Kidney epithelial cell (primary cell): ENCODE results near the gene TFAP2B. TPM values are rescaled to one million over a fixed set of nuclear protein-coding genes. Genes with fewer than 3 reads are reported as not detected.

Source experiments
- DNase-seq: peaks from one replicate; pipeline ENCODE4 v3.0.0-alpha.2; 2010; ENCODE audit warnings: low read depth
- H3K27me3 ChIP-seq: 2 replicates; pipeline ENCODE4 v1.6.0; 2011; ENCODE audit warnings: low read length; ENCODE audit not compliant: control insufficient read depth, insufficient read depth
- H3K36me3 ChIP-seq: 2 replicates; pipeline ENCODE4 v1.5.1; 2011; ENCODE audit warnings: low read length; ENCODE audit not compliant: control insufficient read depth, insufficient read depth
- H3K4me3 ChIP-seq: 2 replicates; pipeline ENCODE4 v1.5.1; 2011; ENCODE audit warnings: low read depth, mild to moderate bottlenecking, control low read depth, low read length
- total RNA-seq: library from RNA; depleted of rRNA; stranded (reverse); fragments of >200 nt; gene quantifications from 2 replicates; pipeline ENCODE4 v1.2.3, GENCODE V29; 2015
- TF ChIP-seq, protein P1 (sequence below): IDR thresholded peaks from 2 replicates; pipeline ENCODE4 v1.5.1; 2011; ENCODE audit warnings: mild to moderate bottlenecking, moderate library complexity, low read length, control low read depth, inconsistent platforms; ENCODE audit not compliant: insufficient read depth, poor library complexity, severe bottlenecking

The TFAP2B gene
- total RNA-seq, 1 donor from 2014 or later = 0.42 TPM

DNA sequence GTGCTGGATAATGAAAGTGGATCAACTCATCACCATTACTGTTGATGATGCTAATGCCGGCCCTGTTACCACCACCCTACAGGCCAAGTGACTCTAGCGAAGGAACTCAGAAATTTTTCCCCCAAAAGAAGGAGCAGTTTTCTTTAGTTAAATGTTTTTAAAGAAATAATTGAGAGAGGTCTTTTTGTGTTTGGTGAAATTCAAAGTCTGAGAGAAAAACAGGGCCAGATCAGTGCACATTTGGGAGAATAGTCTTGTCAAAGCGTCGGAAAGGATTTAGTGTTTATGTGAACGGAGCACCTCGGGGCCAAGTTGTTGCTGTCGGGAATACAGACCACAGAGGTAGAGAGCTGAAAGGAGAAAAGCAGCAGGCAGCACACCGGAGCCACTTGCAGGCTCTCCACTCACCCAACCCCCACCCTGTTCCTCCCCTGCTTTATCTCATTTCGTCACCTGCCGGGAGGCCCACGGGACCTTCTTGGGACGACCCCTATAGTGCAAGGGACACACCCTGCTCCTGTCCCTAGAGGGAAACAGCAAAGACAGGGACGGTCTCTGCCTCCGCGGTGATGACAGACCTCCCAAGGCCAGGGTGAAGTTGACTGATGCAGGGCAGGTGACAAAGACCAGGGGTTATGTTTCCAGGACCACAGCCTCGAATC is 6.8 kb downstream of the TFAP2B start:
- Histone ChIP-seq H3K36me3 (no peaks in the 10 kb centered on the region), H3K27me3 (peaks cover 29% of the 10 kb centered on the region), H3K4me3 (peak overlapping the region; percentile 5)
- DNase-seq = no peak
- TF ChIP-seq, protein P1, sequence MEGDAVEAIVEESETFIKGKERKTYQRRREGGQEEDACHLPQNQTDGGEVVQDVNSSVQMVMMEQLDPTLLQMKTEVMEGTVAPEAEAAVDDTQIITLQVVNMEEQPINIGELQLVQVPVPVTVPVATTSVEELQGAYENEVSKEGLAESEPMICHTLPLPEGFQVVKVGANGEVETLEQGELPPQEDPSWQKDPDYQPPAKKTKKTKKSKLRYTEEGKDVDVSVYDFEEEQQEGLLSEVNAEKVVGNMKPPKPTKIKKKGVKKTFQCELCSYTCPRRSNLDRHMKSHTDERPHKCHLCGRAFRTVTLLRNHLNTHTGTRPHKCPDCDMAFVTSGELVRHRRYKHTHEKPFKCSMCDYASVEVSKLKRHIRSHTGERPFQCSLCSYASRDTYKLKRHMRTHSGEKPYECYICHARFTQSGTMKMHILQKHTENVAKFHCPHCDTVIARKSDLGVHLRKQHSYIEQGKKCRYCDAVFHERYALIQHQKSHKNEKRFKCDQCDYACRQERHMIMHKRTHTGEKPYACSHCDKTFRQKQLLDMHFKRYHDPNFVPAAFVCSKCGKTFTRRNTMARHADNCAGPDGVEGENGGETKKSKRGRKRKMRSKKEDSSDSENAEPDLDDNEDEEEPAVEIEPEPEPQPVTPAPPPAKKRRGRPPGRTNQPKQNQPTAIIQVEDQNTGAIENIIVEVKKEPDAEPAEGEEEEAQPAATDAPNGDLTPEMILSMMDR = no peak

DNA sequence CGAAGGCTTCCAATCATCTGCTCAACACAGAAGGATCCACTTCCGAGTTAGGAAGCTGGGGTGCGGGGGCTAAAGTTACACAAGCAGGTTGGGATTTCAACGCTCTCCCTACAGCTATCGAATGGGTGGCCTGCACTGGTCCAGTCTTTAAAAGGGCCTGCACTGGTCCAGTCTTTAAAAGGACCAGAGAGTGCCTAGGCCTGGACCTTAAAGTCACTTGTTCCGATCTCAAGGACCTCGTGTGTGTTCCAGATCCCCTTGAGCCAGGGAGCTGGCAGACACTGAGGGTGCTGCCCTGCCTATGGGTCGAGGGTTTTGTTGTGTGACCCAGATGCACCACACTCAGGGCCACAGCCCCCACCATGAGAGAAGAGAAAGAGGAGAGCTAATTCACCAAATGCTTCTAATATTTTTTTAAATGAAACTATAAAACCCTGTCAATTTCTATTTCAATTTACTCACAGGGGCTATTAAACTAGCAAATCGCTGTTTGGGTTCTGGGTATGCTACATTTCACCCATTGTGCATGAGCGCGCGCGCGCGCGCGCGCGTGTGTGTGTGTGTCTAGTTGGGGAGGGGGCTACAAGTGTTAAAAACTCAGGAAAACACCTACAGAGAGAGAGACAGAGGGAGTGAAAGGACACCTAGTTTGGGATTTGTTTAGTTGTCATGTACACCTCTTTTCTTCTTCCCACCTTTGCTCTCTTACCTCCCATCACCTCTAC is 7.5 kb downstream of the TFAP2B start:
- Histone ChIP-seq H3K27me3 (peaks cover 26% of the 10 kb centered on the region), H3K36me3 (no peaks in the 10 kb centered on the region), H3K4me3 (no peak overlapping the region)
- DNase-seq = no peak
- TF ChIP-seq, protein P1 = no peak

DNA sequence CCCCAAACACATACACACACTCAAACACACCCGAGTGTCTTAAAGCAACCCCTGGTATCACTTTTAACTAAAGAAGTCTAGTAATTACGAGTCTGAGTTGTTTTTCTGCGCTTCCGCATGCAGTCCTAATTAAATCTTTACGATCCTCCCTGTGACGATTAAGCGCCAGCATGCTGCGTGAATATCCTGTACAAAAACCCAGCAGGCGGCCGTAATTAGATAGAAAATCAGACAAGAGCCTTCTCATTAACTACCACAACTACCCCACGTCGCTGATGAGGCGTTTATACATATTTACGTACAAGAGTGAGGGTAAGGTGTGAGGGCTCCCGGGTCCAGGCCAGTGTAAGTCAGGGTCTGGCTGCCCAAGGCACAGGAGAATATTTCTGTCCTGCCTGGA is 8.1 kb downstream of the TFAP2B start:
- peaks cover 21% of the 10 kb centered on the region for H3K27me3 ChIP-seq
- H3K4me3 ChIP-seq = no peak overlapping the region
- TF ChIP-seq, protein P1 = no peak
- H3K36me3 ChIP-seq = no peaks in the 10 kb centered on the region
- no peak for DNase-seq

DNA sequence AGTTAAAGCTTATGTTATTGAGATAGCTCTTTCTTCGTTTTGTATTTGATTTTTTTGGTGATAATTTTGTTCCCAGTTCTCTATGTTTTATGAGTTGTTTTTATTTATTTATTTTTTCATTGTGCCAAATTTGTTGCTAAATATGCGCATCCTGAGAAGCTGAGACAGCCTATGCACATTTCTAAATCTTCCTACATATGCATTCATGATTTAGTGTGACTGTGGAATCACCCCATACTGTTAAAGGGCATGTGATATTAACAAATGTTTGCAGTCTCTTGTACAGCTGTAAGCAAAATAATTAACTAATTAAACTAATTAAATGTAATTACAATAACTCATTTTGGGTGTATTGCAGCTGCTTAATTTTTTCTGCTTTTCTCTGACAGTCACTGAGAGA is 10.4 kb downstream of the TFAP2B start:
- TF ChIP-seq, protein P1 = no peak
- H3K27me3 ChIP-seq = peaks cover 13% of the 10 kb centered on the region
- H3K4me3 ChIP-seq = no peak overlapping the region
- no peak for DNase-seq
- no peaks in the 10 kb centered on the region for H3K36me3 ChIP-seq

DNA sequence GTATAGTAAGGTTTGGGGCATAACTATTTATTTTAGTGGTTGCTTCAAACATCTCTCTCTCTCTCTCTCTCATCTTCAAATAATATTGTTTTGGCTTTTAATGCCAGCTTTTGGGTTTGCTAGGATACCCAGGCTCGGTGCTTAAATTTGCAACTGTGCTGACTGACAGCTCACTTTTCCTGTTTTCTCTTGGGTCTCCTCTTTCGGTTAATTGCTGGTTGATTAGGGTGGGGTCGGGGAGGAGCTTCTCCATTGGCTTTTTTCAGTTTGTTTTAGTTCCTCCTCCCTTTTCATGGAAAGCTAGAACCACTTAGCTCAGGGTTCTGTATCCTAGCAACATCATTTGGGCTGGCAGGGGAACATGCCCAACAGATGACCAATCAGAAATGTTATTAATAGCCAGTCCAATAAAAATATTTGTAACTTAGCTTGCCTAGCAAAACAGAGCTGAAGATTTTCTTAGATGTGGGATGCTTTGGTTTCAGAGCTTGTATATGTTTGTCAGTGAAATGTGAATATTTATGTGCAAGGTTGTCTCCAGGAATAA is 11.3 kb downstream of the TFAP2B start:
- DNase-seq = no peak
- H3K27me3 ChIP-seq = peaks cover 16% of the 10 kb centered on the region
- TF ChIP-seq, protein P1 = no peak
- H3K4me3 ChIP-seq = no peak overlapping the region
- H3K36me3 ChIP-seq = no peaks in the 10 kb centered on the region
